GM12878 (cell line): ENCODE measurements around the gene FBXL3. TPM values are rescaled to one million over a fixed set of nuclear protein-coding genes. Genes with fewer than 3 reads are reported as not detected.

Source experiments
- ATAC-seq: fragments of 200-7000 bp; cut with Tn5 transposase; 3 replicates; pipeline ENCODE4 v1.9.1; 2020; ENCODE audit warnings: mild to moderate bottlenecking, moderate library complexity
- BruUV-seq: library from RNA; stranded (reverse); fragments of 400-500 nt; replicated peaks from 2 replicates; lab custom pipeline; 2021; lab: Mats Ljungman, UMichigan
- CTCF ChIA-PET: fragments of 300-600 bp; sonication (Branson Sonifier 250); formaldehyde crosslinking; extraction: SDS; loops from one replicate; lab custom pipeline; 2021; ENCODE audit warnings: inconsistent platforms; lab: Yijun Ruan, JAX
- POLR2A ChIA-PET: fragments of 350-600 bp; formaldehyde crosslinking; extraction: SDS; loops from one replicate; lab custom pipeline; 2021; ENCODE audit warnings: inconsistent platforms; lab: Charles Lee
- RAD21 ChIA-PET: fragments of 300-600 bp; sonication (Branson Sonifier 250); formaldehyde crosslinking; loops from one replicate; lab custom pipeline; 2023; ENCODE audit warnings: antibody characterized with exemption; ENCODE audit not compliant: unreplicated experiment; lab: Charles Lee
- SMC1A ChIA-PET: fragments of 300-600 bp; sonication (Branson Sonifier 250); formaldehyde crosslinking; loops from one replicate; lab custom pipeline; 2023; ENCODE audit not compliant: unreplicated experiment, uncharacterized antibody; lab: Charles Lee
- DNase-seq: peaks from one replicate; pipeline ENCODE4 v3.0.0-alpha.2; 2011; ENCODE audit warnings: low read depth, low spot score
- FAIRE-seq: peaks from 3 replicates; lab custom pipeline; 2011; peaks lifted over from hg19 to GRCh38; lab: Jason Lieb, UNC
- H2AFZ ChIP-seq: 2 replicates; pipeline ENCODE4 v1.6.0; 2011; ENCODE audit warnings: low read depth, low read length, control low read depth; ENCODE audit not compliant: control insufficient read depth
- H3K27ac ChIP-seq: 2 replicates; pipeline ENCODE4 v1.5.1; 2011; ENCODE audit warnings: control low read depth; ENCODE audit not compliant: control insufficient read depth, insufficient read depth
- H3K27me3 ChIP-seq, 2 experiments: replicated peaks in 1 of 2; 2 replicates each; pipeline versions ENCODE4 v1.6.0 to v1.6.1; 2011; ENCODE audit warnings: low read length in 1 of 2; ENCODE audit not compliant: control insufficient read depth in 2 of 2, insufficient read depth in 2 of 2
- H3K36me3 ChIP-seq, 2 experiments: 2 replicates each; pipeline ENCODE4 v1.5.1; 2011; ENCODE audit warnings: low read length in 1 of 2; ENCODE audit not compliant: control insufficient read depth in 2 of 2, insufficient read depth in 2 of 2
- H3K4me1 ChIP-seq: 2 replicates; pipeline ENCODE4 v1.6.1; 2011; ENCODE audit warnings: mild to moderate bottlenecking, low read length, moderate library complexity, mixed read lengths; ENCODE audit not compliant: control insufficient read depth, insufficient read depth
- H3K4me2 ChIP-seq: 2 replicates; pipeline ENCODE4 v1.6.0; 2011; ENCODE audit warnings: control low read depth; ENCODE audit not compliant: control insufficient read depth, insufficient read depth
- H3K4me3 ChIP-seq: fragments of 200-600 bp; sonication (generic); 2 replicates; pipeline ENCODE4 v1.5.1; 2016
- H3K79me2 ChIP-seq: 2 replicates; pipeline ENCODE4 v1.6.0; 2011; ENCODE audit warnings: low read length; ENCODE audit not compliant: control insufficient read depth, insufficient read depth
- H3K9ac ChIP-seq: 2 replicates; pipeline ENCODE4 v1.8.0; 2011; ENCODE audit warnings: low read length, control low read depth, mixed read lengths; ENCODE audit not compliant: control insufficient read depth, insufficient read depth
- H3K9me3 ChIP-seq: replicated peaks from 3 replicates; pipeline ENCODE4 v1.5.1; 2011; ENCODE audit warnings: mild to moderate bottlenecking, low read length; ENCODE audit not compliant: control insufficient read depth, insufficient read depth
- H4K20me1 ChIP-seq: 2 replicates; pipeline ENCODE4 v1.6.0; 2011; ENCODE audit not compliant: control insufficient read depth, insufficient read depth
- CBX3 ChIP-seq: fragments of 200-600 bp; sonication (generic); IDR thresholded peaks from 2 replicates; pipeline ENCODE4 v1.6.1; 2016; ENCODE audit warnings: low read depth, borderline replicate concordance
- DPF2 ChIP-seq: fragments of 450-650 bp; IDR thresholded peaks from 2 replicates; pipeline ENCODE4 v1.6.1; 2017; ENCODE audit warnings: mild to moderate bottlenecking
- E2F8 ChIP-seq: fragments of 450-650 bp; IDR thresholded peaks from 2 replicates; pipeline ENCODE4 v1.6.1; 2018; ENCODE audit warnings: mild to moderate bottlenecking, low read depth, moderate library complexity; ENCODE audit not compliant: partially characterized antibody
- GABPA ChIP-seq: IDR thresholded peaks from 2 replicates; pipeline ENCODE4 v1.6.1; 2014; ENCODE audit warnings: antibody characterized with exemption, low read depth, mild to moderate bottlenecking, inconsistent platforms
- PAX5 ChIP-seq: IDR thresholded peaks from 2 replicates; pipeline ENCODE4 v1.6.1; 2011; ENCODE audit warnings: low read depth, low read length, borderline replicate concordance
- PML ChIP-seq: IDR thresholded peaks from 2 replicates; pipeline ENCODE4 v1.6.1; 2012; ENCODE audit warnings: low read length, inconsistent platforms
- POU2F2 ChIP-seq: IDR thresholded peaks from 3 replicates; pipeline ENCODE4 v1.6.1; 2011; ENCODE audit warnings: low read depth, mild to moderate bottlenecking, low read length, borderline replicate concordance
- STAT3 ChIP-seq: IDR thresholded peaks from 2 replicates; pipeline ENCODE4 v1.6.1; 2011; ENCODE audit warnings: low read depth, low read length, improper control_type of control experiment
- TCF3 ChIP-seq: IDR thresholded peaks from 2 replicates; pipeline ENCODE4 v1.6.1; 2012; ENCODE audit warnings: low read depth, mild to moderate bottlenecking, low read length, borderline replicate concordance; ENCODE audit not compliant: insufficient read depth
- USF2 ChIP-seq: IDR thresholded peaks from 2 replicates; pipeline ENCODE4 v1.6.1; 2011; ENCODE audit warnings: low read depth, low read length, improper control_type of control experiment, borderline replicate concordance
- ZBED1 ChIP-seq: IDR thresholded peaks from 2 replicates; pipeline ENCODE4 v1.6.1; 2016; ENCODE audit warnings: borderline replicate concordance
- ZNF274 ChIP-seq: IDR thresholded peaks from one replicate; pipeline ENCODE4 v1.8.0; 2011; ENCODE audit not compliant: insufficient read length, insufficient read depth
- WGBS: methylation state at CpG from one replicate; pipeline ENCODE4 v1.1.6; 2016; ENCODE audit warnings: low lambda C conversion rate; ENCODE audit not compliant: insufficient replicate concordance, insufficient coverage; ENCODE audit errors: missing lambda C conversion rate; 5-methylcytosine and 5-hydroxymethylcytosine counted together
- in situ Hi-C: fragments of 300-500 bp; cut with MboI; formaldehyde crosslinking; loops from 9 replicates; pipeline ENCODE4 v1.14.3; 2018; ENCODE audit warnings: mixed read lengths
- intact Hi-C: fragments of 100-400 bp; cut with micrococcal nuclease; formaldehyde crosslinking; loops from one replicate; pipeline ENCODE4 v1.14.2; 2022; ENCODE audit not compliant: unreplicated experiment
- polyA plus RNA-seq, 11 experiments: library from polyadenylated mRNA; depleted of rRNA in 4 of 11; unstranded in 6 of 11; stranded (reverse) in 5 of 11; fragments of >200 nt; fragmentation: Nextera tagmentation in 4 of 11; fragmentation: Illumina TruSeq in 1 of 11; extraction: Ambion mirVana in 4 of 11; extraction: Trizol in 1 of 11; gene quantifications; 1 replicate in 1 of 11; 2 replicates in 10 of 11; pipeline versions ENCODE4 v1.2.1 to v1.2.3, GENCODE V29; 2011 to 2016; ENCODE audit warnings: inconsistent platforms in 2 of 11, missing spikeins in 2 of 11, low read depth in 1 of 11
- total RNA-seq, 4 experiments: library from RNA; depleted of rRNA in 3 of 4; stranded (reverse); fragments of >200 nt in 3 of 4; fragmentation: Illumina TruSeq in 1 of 4; extraction: Trizol in 1 of 4; gene quantifications; 2 replicates each; pipeline versions ENCODE4 v1.2.1 to v1.2.3, GENCODE V29; 2013 to 2021
- TF ChIP-seq, protein P1 (sequence below): fragments of 450-650 bp; IDR thresholded peaks from 2 replicates; pipeline ENCODE4 v1.6.1; 2016; ENCODE audit warnings: mild to moderate bottlenecking, moderate library complexity, borderline replicate concordance
- TF ChIP-seq, protein P2 (sequence below): fragments of 450-650 bp; IDR thresholded peaks from 2 replicates; pipeline ENCODE4 v1.6.1; 2017; ENCODE audit warnings: low read depth, mild to moderate bottlenecking, moderate library complexity

FBXL3 gene
- total and polyA plus RNA-seq, 10 of the 15 experiments (the other 5 are each of a cell fraction or from before 2014, with no cell fraction given), result 9.0 to 26.4 (median 19.7) TPM

DNA sequence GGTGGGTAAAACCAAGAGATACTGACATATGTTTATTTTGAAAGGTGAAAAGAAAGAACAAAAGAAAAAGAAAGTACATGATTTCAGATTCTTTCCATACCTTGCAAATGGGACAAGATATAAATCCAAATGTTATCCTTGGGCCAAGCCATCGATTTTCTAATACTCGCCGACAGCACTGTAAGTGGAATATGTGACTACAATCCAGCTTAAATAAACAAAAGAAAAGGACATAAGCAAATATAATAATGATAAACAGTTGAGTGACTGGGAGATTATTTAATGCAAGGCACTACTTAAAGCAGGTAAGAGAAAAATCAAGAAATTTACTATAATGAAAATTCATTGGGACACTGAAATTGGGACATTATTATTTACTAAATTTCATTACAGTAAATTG lies 29.9 kb upstream of the FBXL3 start:
- no peak for ATAC-seq
- Histone ChIP-seq H3K79me2 (no peaks in the 10 kb centered on the region), H4K20me1 (no peaks in the 10 kb centered on the region), H3K27ac (no peak overlapping the region), H3K4me3 (no peak overlapping the region), H3K27me3 (no peaks in the 10 kb centered on the region), H3K9me3 (no peaks in the 10 kb centered on the region), H3K4me2 (no peak overlapping the region), H3K36me3 (peaks cover 7 to 50% of the 10 kb centered on the region in 2 experiments), H3K4me1 (no peaks in the 10 kb centered on the region), H2AFZ (no peak overlapping the region), H3K9ac (no peak overlapping the region)
- ChIA-PET RAD21 (no interaction called here), POLR2A (no interaction called here), SMC1A (interaction anchor here (1.0 to 1.5 kb wide), 4 partner anchors 14 to 129 kb away, joined by 3 read pairs; no protein-coding TSS in a partner anchor), CTCF (no interaction called here)
- intact Hi-C loops (no loop called here), in situ Hi-C loops (no loop called here)
- BruUV-seq, result no TSS peak
- no peak for FAIRE-seq
- DNase-seq, result no peak
- 97% methylated on average over 3 of the region's 3 CpGs for WGBS
- TF ChIP-seq GABPA (no peak), PML (no peak), PAX5 (no peak), ZNF274 (no peak), DPF2 (no peak), E2F8 (no peak), ZBED1 (no peak), CBX3 (no peak), STAT3 (no peak), TCF3 (no peak), USF2 (no peak), POU2F2 (no peak)
- TF ChIP-seq, protein P1, sequence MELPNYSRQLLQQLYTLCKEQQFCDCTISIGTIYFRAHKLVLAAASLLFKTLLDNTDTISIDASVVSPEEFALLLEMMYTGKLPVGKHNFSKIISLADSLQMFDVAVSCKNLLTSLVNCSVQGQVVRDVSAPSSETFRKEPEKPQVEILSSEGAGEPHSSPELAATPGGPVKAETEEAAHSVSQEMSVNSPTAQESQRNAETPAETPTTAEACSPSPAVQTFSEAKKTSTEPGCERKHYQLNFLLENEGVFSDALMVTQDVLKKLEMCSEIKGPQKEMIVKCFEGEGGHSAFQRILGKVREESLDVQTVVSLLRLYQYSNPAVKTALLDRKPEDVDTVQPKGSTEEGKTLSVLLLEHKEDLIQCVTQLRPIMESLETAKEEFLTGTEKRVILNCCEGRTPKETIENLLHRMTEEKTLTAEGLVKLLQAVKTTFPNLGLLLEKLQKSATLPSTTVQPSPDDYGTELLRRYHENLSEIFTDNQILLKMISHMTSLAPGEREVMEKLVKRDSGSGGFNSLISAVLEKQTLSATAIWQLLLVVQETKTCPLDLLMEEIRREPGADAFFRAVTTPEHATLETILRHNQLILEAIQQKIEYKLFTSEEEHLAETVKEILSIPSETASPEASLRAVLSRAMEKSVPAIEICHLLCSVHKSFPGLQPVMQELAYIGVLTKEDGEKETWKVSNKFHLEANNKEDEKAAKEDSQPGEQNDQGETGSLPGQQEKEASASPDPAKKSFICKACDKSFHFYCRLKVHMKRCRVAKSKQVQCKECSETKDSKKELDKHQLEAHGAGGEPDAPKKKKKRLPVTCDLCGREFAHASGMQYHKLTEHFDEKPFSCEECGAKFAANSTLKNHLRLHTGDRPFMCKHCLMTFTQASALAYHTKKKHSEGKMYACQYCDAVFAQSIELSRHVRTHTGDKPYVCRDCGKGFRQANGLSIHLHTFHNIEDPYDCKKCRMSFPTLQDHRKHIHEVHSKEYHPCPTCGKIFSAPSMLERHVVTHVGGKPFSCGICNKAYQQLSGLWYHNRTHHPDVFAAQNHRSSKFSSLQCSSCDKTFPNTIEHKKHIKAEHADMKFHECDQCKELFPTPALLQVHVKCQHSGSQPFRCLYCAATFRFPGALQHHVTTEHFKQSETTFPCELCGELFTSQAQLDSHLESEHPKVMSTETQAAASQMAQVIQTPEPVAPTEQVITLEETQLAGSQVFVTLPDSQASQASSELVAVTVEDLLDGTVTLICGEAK, result no peak
- TF ChIP-seq, protein P2, sequence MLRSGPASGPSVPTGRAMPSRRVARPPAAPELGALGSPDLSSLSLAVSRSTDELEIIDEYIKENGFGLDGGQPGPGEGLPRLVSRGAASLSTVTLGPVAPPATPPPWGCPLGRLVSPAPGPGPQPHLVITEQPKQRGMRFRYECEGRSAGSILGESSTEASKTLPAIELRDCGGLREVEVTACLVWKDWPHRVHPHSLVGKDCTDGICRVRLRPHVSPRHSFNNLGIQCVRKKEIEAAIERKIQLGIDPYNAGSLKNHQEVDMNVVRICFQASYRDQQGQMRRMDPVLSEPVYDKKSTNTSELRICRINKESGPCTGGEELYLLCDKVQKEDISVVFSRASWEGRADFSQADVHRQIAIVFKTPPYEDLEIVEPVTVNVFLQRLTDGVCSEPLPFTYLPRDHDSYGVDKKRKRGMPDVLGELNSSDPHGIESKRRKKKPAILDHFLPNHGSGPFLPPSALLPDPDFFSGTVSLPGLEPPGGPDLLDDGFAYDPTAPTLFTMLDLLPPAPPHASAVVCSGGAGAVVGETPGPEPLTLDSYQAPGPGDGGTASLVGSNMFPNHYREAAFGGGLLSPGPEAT, result no peak
